Ammon's horn (tissue), 1 donor: ENCODE data around the gene STOX1.
A peak's percentile ranks its signal among the peaks of the same experiment; 100 is the strongest.
"Not testable (repeated sequence)": the region's sequence is repeated elsewhere in the genome, so short reads cannot be mapped to it uniquely, and the experiment has no call there.

ENCODE experiments used
- DNase-seq: peaks from one replicate; pipeline ENCODE4 v3.0.0-alpha.2; 2016; ENCODE audit warnings: low spot score

The STOX1 gene

GRCh38 chr10:68828833-68829232 lies 1.5 kb downstream of the STOX1 start:
- DNase-seq = no peak

GRCh38 chr10:68829521-68829920 lies 2.2 kb downstream of the STOX1 start:
- DNase-seq = no peak

GRCh38 chr10:68829952-68830351 lies 2.6 kb downstream of the STOX1 start:
- DNase-seq = no peak

GRCh38 chr10:68831961-68832455 lies 4.7 kb downstream of the STOX1 start:
- no peak for DNase-seq

GRCh38 chr10:68832601-68833000 lies 5.3 kb downstream of the STOX1 start:
- no peak for DNase-seq

- DNase-seq = no peak
Observed at GRCh38 chr10:68837626-68838322, 10.4 kb downstream of the STOX1 start.

GRCh38 chr10:68840650-68841049 lies 13.3 kb downstream of the STOX1 start:
- DNase-seq = not testable (repeated sequence)

GRCh38 chr10:68848281-68848680 lies 20.9 kb downstream of the STOX1 start:
- DNase-seq = no peak

- no peak for DNase-seq
Observed at GRCh38 chr10:68848806-68849205, 21.5 kb downstream of the STOX1 start.

GRCh38 chr10:68856352-68856751 lies 29.0 kb downstream of the STOX1 start:
- no peak for DNase-seq

- DNase-seq = no peak
Observed at GRCh38 chr10:68857005-68857404, 29.7 kb downstream of the STOX1 start.

- no peak for DNase-seq
Observed at GRCh38 chr10:68861253-68861652, 33.9 kb downstream of the STOX1 start.

- DNase-seq = no peak
Observed at GRCh38 chr10:68864611-68865010, 37.3 kb downstream of the STOX1 start.

GRCh38 chr10:68868173-68868572 lies 40.8 kb downstream of the STOX1 start:
- not testable (repeated sequence) for DNase-seq

GRCh38 chr10:68869623-68870022 lies 42.3 kb downstream of the STOX1 start:
- DNase-seq = no peak

- no peak for DNase-seq
Observed at GRCh38 chr10:68870061-68870460, 42.7 kb downstream of the STOX1 start.

- DNase-seq = no peak
Observed at GRCh38 chr10:68870545-68871104, 43.3 kb downstream of the STOX1 start.

GRCh38 chr10:68871105-68871711 lies 43.9 kb downstream of the STOX1 start:
- no peak for DNase-seq

- DNase-seq = peak; percentile 27
Observed at GRCh38 chr10:68871731-68872342, 44.5 kb downstream of the STOX1 start.

GRCh38 chr10:68876246-68877138 lies 49.2 kb downstream of the STOX1 start:
- no peak for DNase-seq

- no peak for DNase-seq
Observed at GRCh38 chr10:68877482-68878110, 50.3 kb downstream of the STOX1 start.
